ENCODE results near the gene LILRB2. TPM values are rescaled to one million over a fixed set of nuclear protein-coding genes. Genes with fewer than 3 reads are reported as not detected.

LILRB2 gene
- total RNA-seq, 1 experiment from 2014 or later = not detected

DNA sequence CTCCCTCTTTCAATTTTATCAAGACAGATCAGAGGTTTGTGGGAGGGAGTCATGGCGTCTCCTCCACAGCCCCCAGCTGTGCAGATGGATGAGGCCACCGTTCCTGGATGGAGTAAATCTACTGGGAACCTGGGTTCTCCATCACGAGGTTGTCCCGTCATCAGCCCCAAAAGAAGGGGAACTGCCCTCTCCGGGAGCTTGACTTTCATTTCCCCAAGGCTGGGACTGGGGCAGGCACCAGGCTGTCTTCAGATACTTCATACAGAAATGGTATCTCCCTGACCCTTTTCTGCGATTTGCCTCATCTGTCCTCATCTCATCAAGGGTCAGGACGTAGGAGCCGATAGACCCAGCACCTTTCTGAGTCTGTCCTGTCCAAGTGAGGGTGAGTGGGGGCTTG is 9.8 kb downstream of the LILRB2 start:
- H3K27ac Mint-ChIP-seq (ENCODE audit: low read depth, unreplicated experiment) = no peak overlapping the region
- POLR2A ChIA-PET = no interaction called here
- H3K9me3 Mint-ChIP-seq (ENCODE audit: unreplicated experiment) = no peaks in the 10 kb centered on the region
- H3K36me3 Mint-ChIP-seq (ENCODE audit: insufficient read depth, unreplicated experiment) = no peaks in the 10 kb centered on the region
- H3K4me3 Mint-ChIP-seq (ENCODE audit: unreplicated experiment) = no peak overlapping the region
- TF ChIP-seq, protein P1, sequence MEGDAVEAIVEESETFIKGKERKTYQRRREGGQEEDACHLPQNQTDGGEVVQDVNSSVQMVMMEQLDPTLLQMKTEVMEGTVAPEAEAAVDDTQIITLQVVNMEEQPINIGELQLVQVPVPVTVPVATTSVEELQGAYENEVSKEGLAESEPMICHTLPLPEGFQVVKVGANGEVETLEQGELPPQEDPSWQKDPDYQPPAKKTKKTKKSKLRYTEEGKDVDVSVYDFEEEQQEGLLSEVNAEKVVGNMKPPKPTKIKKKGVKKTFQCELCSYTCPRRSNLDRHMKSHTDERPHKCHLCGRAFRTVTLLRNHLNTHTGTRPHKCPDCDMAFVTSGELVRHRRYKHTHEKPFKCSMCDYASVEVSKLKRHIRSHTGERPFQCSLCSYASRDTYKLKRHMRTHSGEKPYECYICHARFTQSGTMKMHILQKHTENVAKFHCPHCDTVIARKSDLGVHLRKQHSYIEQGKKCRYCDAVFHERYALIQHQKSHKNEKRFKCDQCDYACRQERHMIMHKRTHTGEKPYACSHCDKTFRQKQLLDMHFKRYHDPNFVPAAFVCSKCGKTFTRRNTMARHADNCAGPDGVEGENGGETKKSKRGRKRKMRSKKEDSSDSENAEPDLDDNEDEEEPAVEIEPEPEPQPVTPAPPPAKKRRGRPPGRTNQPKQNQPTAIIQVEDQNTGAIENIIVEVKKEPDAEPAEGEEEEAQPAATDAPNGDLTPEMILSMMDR (IDR thresholded peaks at IDR 0.05; ENCODE audit: unreplicated experiment) = no peak
- CTCF ChIA-PET = interaction anchor here (0.7 kb wide), 1 partner anchor 119 kb away, joined by 7 read pairs; no protein-coding TSS in a partner anchor
- H3K27me3 Mint-ChIP-seq (ENCODE audit: insufficient read depth, unreplicated experiment) = peaks cover 87% of the 10 kb centered on the region
- DNase-seq (ENCODE audit: unreplicated experiment) = no peak
- BruUV-seq (replicated peaks) = no TSS peak
- intact Hi-C loops (cut with micrococcal nuclease) = no loop called here
- H3K4me1 Mint-ChIP-seq (ENCODE audit: insufficient read depth, unreplicated experiment) = no peaks in the 10 kb centered on the region

DNA sequence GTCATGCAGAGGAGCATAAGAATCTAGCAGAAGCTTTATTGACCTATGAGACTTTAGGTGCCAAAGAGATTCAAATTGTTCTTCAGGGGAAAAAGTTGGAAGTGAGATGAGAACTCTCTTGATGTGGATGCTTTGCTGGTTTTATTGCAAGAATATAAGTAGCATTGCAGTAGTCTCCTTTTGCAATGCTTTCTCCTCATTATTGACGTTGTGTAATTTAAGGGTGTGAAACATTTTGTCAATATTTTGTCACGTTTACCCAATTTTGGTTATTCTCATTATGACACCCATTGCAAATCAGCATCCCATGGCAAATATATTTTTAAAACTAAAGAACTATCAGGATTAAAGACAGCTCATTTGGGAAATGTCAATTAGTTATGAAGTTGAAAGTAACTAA is 12.0 kb downstream of the LILRB2 start:
- CTCF ChIA-PET = no interaction called here
- DNase-seq (ENCODE audit: unreplicated experiment) = no peak

DNA sequence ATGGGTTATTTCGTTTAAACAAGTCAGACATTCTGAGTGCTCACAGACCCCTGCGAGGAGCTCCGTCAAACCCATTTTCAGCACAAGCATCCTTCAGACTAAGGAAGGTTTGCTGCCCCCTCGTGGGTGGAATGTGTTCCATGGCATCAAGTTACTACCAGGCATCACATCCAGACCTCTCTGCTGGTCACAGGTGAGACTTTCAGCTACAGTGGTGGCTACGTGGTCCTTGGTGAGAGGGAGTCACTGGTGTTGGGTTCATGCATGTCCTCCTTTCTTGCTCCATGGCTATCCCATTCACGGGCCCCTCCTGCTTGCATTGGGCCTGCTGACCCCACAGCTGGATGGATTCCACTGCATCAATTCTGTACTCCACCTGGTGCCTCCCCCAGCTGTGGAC is 14.8 kb downstream of the LILRB2 start:
- Mint-ChIP-seq H3K27me3 (ENCODE audit: insufficient read depth, unreplicated experiment) (peaks cover 56% of the 10 kb centered on the region), H3K4me3 (ENCODE audit: unreplicated experiment) (no peak overlapping the region), H3K27ac (ENCODE audit: low read depth, unreplicated experiment) (no peak overlapping the region), H3K36me3 (ENCODE audit: insufficient read depth, unreplicated experiment) (no peaks in the 10 kb centered on the region), H3K4me1 (ENCODE audit: insufficient read depth, unreplicated experiment) (no peaks in the 10 kb centered on the region), H3K9me3 (ENCODE audit: unreplicated experiment) (no peaks in the 10 kb centered on the region)
- DNase-seq (ENCODE audit: unreplicated experiment) = peak; percentile 82
- ChIA-PET POLR2A (interaction anchor here (0.7 to 1.4 kb wide), 2 partner anchors 66 to 183 kb away, joined by 3 read pairs; partner anchors contain the start of gene LENG8), CTCF (interaction anchor here (0.6 to 4.1 kb wide), 31 partner anchors 9 to 877 kb away, joined by 3 to 25 read pairs (median 4); partner anchors contain the start of genes LILRB5 and MBOAT7)
- intact Hi-C loops (cut with micrococcal nuclease) = no loop called here
- BruUV-seq (replicated peaks) = no TSS peak
- TF ChIP-seq, protein P1 (IDR thresholded peaks at IDR 0.05; ENCODE audit: unreplicated experiment) = peak; percentile 58

More for the DNA sequence above, 12.0 kb downstream of the LILRB2 start:
- intact Hi-C loops (cut with micrococcal nuclease) = no loop called here
- TF ChIP-seq, protein P1 (IDR thresholded peaks at IDR 0.05; ENCODE audit: unreplicated experiment) = no peak
- no TSS peak for BruUV-seq (replicated peaks)
- Mint-ChIP-seq H3K9me3 (ENCODE audit: unreplicated experiment) (no peaks in the 10 kb centered on the region), H3K4me3 (ENCODE audit: unreplicated experiment) (no peak overlapping the region), H3K36me3 (ENCODE audit: insufficient read depth, unreplicated experiment) (no peaks in the 10 kb centered on the region), H3K27me3 (ENCODE audit: insufficient read depth, unreplicated experiment) (peaks cover 81% of the 10 kb centered on the region), H3K27ac (ENCODE audit: low read depth, unreplicated experiment) (no peak overlapping the region), H3K4me1 (ENCODE audit: insufficient read depth, unreplicated experiment) (no peaks in the 10 kb centered on the region)
- POLR2A ChIA-PET = no interaction called here

DNA sequence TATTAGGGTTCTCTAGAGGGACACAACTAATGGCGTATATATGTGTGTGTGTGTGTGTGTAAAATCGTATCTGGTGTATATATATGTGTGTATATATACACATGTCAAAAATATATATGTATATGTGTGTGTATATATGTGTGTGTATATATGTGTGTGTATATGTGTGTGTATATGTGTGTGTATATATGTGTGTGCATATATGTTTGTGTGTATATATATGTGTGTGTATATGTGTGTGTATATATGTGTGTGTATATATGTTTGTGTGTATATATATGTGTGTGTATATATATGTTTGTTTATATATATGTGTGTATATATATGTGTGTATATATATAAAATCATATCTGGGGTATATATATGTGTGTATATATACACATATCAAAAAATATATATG is 18.4 kb downstream of the LILRB2 start:
- Mint-ChIP-seq H3K9me3 (ENCODE audit: unreplicated experiment) (no peaks in the 10 kb centered on the region), H3K4me3 (ENCODE audit: unreplicated experiment) (no peak overlapping the region), H3K4me1 (ENCODE audit: insufficient read depth, unreplicated experiment) (no peaks in the 10 kb centered on the region), H3K36me3 (ENCODE audit: insufficient read depth, unreplicated experiment) (no peaks in the 10 kb centered on the region), H3K27me3 (ENCODE audit: insufficient read depth, unreplicated experiment) (peaks cover 29% of the 10 kb centered on the region), H3K27ac (ENCODE audit: low read depth, unreplicated experiment) (no peak overlapping the region)
- ChIA-PET CTCF (interaction anchor here (0.5 kb wide), 1 partner anchor 729 kb away, joined by 3 read pairs; no protein-coding TSS in a partner anchor), POLR2A (no interaction called here)
- DNase-seq (ENCODE audit: unreplicated experiment) = no peak
- intact Hi-C loops (cut with micrococcal nuclease) = no loop called here
- TF ChIP-seq, protein P1 (IDR thresholded peaks at IDR 0.05; ENCODE audit: unreplicated experiment) = no peak
- BruUV-seq (replicated peaks) = no TSS peak

All from MCF 10A (cell line).